Stimulated activated memory B cell treated with anti-CD40 and anti-IgM and Interleukin-4, amounts not matched to agents 10 μg/mL and 1 μg/mL and 100 μg/mL, for 72 hours (primary cell): ENCODE measurements around the gene LIG1.
"Not testable (repeated sequence)": the region's sequence is repeated elsewhere in the genome, so short reads cannot be mapped to it uniquely, and the experiment has no call there.

Experiments used
- ATAC-seq: fragments of 150-1000 bp; cut with Tn5 transposase; 2 replicates; pipeline ENCODE4 v1.10.0; 2021
- H3K27ac Mint-ChIP-seq: one replicate; pipeline ENCODE4 v1.8.0; 2022; ENCODE audit warnings: mild to moderate bottlenecking, mixed read lengths
- H3K27me3 Mint-ChIP-seq: one replicate; pipeline ENCODE4 v1.8.0; 2022; ENCODE audit warnings: mixed read lengths
- H3K36me3 Mint-ChIP-seq: one replicate; pipeline ENCODE4 v1.8.0; 2022; ENCODE audit warnings: mixed read lengths
- H3K4me1 Mint-ChIP-seq: one replicate; pipeline ENCODE4 v1.8.0; 2022; ENCODE audit warnings: mixed read lengths
- H3K4me3 Mint-ChIP-seq: one replicate; pipeline ENCODE4 v1.8.0; 2022; ENCODE audit warnings: mild to moderate bottlenecking, moderate library complexity, mixed read lengths
- H3K9me3 Mint-ChIP-seq: one replicate; pipeline ENCODE4 v1.8.0; 2022; ENCODE audit warnings: mixed read lengths

The LIG1 gene

DNA sequence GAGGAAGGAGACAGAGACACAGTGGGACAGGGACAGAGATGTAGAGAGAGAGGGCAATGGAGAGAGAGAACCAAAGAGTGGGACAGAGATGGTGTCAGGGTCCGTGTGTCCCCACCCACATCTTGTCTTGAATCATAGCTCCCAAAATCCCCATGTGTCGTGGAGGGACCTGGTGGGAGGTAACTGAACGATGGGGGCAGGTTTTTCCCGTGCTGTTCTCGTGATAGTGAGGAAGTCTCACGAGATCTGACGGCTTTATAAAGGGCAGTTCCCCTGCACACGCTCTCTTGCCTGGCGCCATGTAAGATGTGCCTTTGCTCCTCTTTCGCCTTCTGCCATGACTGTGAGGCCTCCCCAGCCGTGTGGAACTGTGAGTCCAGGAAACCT is 52.0 kb downstream of the LIG1 start:
- H3K27me3 Mint-ChIP-seq, result no peaks in the 10 kb centered on the region
- H3K4me3 Mint-ChIP-seq, result no peak overlapping the region
- H3K27ac Mint-ChIP-seq, result peak overlapping the region; percentile 80
- peaks cover 4% of the 10 kb centered on the region for H3K9me3 Mint-ChIP-seq
- H3K36me3 Mint-ChIP-seq, result peaks cover 45% of the 10 kb centered on the region
- ATAC-seq, result no peak
- peaks cover 24% of the 10 kb centered on the region for H3K4me1 Mint-ChIP-seq

DNA sequence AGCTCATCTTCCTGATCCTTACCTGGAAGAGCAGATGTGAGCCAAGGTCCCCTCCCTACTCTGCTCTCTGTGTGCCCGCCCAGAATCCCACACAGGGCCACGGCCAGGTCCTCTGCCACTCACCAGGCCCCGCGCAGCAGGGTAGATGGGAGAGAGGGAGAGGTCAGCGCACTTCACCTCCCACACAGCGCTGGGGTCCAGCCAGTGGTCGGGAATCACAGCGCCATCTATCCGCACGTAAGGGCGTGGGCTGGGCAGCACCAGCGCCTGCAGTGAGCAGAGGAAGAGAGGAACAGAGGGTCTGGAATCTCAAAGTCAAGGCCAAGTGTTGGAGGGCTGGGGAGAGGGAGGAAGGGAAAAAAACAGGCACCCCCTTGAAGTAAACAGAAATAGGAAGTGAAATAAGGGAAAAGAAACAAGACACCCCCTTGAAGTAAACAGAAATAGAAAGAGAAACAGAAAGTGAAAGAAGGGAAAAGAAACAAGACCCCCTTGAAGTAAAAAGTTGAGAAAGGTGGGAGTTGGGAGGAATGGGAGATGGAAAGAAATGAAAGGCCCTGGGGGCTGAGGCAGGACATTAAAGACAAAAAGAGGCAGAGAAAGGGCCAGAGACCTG is 52.5 kb downstream of the LIG1 start:
- H3K4me3 Mint-ChIP-seq, result no peak overlapping the region
- H3K27ac Mint-ChIP-seq, result peak overlapping the region; percentile 80
- H3K27me3 Mint-ChIP-seq, result no peaks in the 10 kb centered on the region
- H3K4me1 Mint-ChIP-seq, result peaks cover 25% of the 10 kb centered on the region
- ATAC-seq, result no peak
- peaks cover 4% of the 10 kb centered on the region for H3K9me3 Mint-ChIP-seq
- peaks cover 40% of the 10 kb centered on the region for H3K36me3 Mint-ChIP-seq

DNA sequence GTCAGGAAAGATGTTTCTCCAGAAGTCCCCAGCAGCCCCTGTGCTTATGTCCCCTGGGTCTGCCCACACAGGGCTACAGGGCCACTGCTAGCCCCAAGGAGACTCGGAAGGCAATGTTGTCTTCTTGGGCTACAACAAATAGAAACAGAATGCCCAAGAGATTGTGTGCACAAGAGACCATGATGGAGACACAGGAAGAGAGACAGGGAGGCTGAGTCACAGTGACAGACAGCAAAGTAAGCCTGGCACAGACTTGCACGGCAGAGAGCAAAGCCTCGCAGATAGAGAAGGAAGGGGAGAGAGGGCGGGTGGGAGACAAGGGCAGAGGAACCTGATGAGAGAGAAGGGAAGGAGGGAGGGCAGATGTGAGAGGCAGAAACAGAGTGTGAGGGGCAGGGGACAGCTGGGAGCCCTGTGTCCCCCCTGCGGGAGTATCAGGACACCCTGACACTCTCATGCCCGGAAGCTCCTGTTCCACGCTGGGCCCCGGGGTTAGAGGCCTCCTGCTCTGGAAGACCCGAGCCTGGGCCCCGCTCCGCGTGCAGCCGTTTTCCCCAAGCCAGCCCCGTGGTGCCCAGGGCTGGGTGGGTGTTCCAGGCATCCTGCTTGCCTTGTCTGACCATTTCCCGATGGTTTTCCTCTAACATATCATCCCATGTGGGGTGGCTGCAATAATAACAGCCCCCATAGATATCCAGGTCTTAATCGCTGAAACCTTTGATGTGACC is 56.8 kb downstream of the LIG1 start:
- Mint-ChIP-seq H3K4me3 (no peak overlapping the region), H3K27ac (peak overlapping the region; percentile 63), H3K9me3 (peaks cover 4% of the 10 kb centered on the region), H3K27me3 (no peaks in the 10 kb centered on the region), H3K36me3 (peaks cover 17% of the 10 kb centered on the region), H3K4me1 (peaks cover 30% of the 10 kb centered on the region)
- no peak for ATAC-seq

DNA sequence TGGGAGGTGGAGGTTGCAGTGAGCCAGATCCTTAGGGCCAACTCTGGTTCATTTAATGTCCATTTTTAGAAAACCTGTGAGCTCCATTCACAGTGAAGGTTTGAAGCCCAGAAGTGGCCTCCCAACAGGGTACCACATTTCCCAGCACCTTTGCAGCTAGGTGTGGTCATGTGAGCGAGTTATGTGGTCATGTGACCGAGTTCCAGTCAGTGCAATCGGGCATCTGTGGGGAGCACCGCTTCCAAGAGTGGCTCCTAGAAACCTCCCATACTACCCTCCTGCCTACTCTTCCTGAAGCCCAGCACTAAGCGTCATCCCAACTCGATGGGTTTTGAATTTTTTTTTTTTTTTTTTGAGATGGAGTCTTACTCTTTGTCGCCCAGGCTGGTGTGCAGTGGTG is 58.9 kb downstream of the LIG1 start:
- Mint-ChIP-seq H3K9me3 (no peaks in the 10 kb centered on the region), H3K4me3 (peak overlapping the region; percentile 90), H3K4me1 (peaks cover 30% of the 10 kb centered on the region), H3K36me3 (peaks cover 5% of the 10 kb centered on the region), H3K27me3 (no peaks in the 10 kb centered on the region), H3K27ac (no peak overlapping the region)
- ATAC-seq, result no peak

DNA sequence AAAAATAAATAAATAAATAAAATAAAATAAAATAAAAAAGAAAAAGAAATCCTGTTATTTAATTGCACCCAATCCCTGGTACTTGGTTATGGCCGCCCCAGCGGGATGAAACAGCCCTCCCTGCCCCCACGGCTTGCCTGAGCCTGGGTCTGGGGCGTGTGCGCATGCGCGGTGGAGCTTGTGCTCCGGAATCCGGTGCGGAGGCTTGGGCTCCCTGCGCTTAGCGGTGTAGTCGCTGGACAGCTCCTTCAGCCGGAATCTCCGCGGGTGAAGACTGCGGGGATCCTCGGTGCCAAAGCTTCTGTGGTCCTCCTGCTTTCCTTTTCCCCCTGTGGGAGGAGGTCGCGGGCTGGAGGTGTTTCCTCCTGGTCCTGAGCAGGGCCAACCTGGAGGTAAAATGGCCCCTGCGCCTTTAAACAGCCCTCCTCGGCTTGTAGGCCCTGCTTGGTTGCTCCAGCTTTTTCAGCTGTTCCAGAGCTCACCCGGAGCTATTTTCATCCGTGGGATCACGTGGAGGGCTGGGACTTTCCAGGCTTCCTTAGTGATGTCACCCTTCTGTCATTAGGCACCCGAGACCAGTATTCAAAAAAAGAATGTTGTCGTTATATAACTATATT is 59.7 kb downstream of the LIG1 start, which contains the start of gene PLA2G4C:
TSS of gene PLA2G4C (minus strand) at position 468 of the 617 bp plus-strand sequence. CDS start 4,288 bp downstream, outside the sequence.
- H3K9me3 Mint-ChIP-seq, result no peaks in the 10 kb centered on the region
- H3K4me1 Mint-ChIP-seq, result peaks cover 30% of the 10 kb centered on the region
- peak; percentile 87 for ATAC-seq
- peak within 1 kb of the TSS; percentile 90 for H3K4me3 Mint-ChIP-seq
- H3K36me3 Mint-ChIP-seq, result peaks cover 10% of the 10 kb centered on the region
- peak within 1 kb of the TSS; percentile 94 for H3K27ac Mint-ChIP-seq
- H3K27me3 Mint-ChIP-seq, result no peaks in the 10 kb centered on the region

DNA sequence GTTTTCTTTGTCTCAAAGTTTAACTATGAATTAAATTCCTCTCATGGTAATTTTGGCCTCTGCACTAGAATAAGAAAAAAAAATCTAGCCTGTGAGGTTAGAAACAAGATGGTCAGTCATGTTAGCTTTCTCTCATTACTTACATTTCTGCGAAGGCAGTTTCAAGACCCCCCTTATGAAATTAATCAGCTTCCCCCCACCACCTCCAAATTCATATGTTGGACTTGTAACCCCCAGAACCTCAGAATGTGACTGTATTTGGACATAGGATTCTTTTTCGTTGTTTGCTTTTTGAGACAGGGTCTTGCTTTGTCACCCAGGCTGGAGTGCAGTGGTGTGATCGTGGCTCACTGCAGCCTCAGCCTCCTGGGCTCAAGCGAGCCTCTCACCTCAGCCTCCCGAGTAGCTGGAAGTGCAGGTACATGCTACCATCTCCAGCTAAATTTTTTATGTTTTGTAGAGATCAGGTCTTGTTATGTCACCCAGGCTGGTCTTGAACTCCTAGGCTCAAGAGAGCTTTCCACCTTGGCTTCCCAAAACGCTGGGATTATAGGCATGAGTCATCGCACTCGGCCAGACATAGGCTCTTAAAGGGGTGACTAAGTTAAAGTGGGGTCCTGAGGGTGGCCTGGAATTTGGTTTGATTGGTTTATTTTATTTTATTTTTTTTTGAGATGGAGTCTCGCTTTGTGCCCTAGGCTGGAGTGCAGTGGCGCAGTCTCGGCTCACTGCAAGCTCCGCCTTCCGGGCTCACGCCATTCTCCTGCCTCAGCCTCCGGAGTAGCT is 61.0 kb downstream of the LIG1 start:
- peaks cover 8% of the 10 kb centered on the region for H3K36me3 Mint-ChIP-seq
- no peak for ATAC-seq
- H3K27me3 Mint-ChIP-seq, result no peaks in the 10 kb centered on the region
- H3K27ac Mint-ChIP-seq, result peak overlapping the region; percentile 94
- H3K9me3 Mint-ChIP-seq, result no peaks in the 10 kb centered on the region
- H3K4me3 Mint-ChIP-seq, result peak overlapping the region; percentile 48
- peaks cover 30% of the 10 kb centered on the region for H3K4me1 Mint-ChIP-seq

DNA sequence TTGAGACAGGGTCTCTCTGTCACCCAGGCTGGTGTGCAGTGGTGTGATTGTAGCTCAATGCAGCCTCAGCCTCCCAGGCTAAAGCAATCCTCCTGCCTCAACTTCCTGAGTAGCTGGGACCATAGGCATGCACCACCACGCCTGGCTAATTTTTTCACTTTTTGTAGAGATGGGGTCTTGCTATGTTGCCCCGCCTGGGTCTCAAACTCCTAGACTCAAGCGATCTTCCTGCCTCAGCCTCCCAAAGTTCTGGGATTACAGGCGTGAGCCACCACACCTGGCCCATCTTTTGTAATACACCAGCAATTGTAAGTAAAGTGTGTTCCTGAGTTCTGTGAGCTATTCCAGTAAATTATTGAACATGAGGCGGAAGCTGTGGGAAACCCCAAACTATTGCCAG is 66.2 kb downstream of the LIG1 start:
- Mint-ChIP-seq H3K27ac (no peak overlapping the region), H3K36me3 (peaks cover 25% of the 10 kb centered on the region), H3K4me3 (no peak overlapping the region), H3K27me3 (no peaks in the 10 kb centered on the region), H3K4me1 (peaks cover 15% of the 10 kb centered on the region), H3K9me3 (no peaks in the 10 kb centered on the region)
- ATAC-seq, result no peak

DNA sequence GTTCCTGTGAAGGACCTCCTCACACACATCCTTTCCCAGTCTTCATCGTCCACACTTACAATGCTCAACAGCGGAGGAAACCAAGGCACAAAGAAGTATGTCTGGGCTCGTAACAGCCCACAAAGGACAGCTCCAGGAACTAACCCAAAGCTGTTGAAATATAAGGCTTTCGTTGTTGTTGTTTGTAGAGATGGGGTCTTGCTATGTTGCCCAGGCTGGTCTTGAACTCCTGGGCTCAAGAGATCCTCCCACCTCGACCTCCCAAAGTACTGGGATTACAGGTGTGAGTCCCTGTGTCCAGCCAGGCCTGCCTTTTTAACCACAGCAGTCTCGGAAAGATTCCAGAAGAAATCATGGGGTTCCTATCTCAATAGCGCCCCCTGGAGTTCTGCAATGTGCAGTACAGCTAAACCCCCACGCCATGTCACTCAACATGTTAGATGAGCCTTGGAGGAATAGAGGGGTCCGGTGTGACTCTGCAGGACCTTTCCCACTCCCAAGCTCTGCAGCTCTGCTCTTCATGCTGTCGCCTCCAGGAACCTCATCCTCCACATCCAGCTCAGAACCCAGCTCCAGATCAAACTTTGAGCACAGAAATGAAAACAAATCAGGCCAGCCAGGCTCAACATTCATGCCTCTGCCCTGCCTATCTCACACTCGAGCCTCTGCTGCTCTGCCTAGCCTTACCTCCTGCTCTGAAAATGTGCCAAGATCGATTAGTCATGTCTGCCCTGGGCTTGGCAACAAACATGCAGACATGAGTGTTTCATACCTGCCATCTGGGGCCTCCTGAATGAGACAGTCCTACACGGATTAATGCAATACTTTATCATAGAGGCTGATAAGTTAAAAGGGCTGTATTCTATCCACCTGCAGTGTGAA is 67.0 kb downstream of the LIG1 start:
- no peak overlapping the region for H3K4me3 Mint-ChIP-seq
- no peak for ATAC-seq

DNA sequence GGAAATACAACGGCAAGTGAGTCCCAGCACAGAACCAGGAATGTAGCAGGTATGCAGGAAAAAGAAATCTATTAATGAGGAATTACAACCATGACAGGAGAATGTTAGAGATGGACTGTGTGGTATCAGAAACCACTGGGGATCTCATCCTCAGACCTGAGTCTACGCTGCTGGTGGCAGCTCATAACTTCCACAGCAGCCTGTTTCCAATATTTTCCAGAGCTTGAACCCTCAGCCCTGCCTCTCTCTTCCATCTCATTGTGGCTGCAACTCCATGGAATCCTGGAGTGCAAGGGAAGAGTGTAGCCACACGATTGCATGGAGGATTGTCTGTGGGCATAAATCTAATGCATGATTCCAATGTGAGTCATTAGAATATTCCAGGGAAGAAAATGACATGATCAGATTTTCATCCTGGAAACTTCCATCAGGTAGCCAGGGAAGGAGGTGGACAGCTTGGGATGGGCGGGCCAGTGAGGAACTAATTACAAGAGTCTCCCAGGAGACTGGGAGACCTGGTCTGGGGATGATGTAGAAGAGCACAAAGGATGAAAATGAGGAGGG is 74.5 kb downstream of the LIG1 start:
- Mint-ChIP-seq H3K4me1 (no peaks in the 10 kb centered on the region), H3K36me3 (peaks cover 67% of the 10 kb centered on the region), H3K4me3 (no peak overlapping the region), H3K9me3 (peaks cover 13% of the 10 kb centered on the region), H3K27ac (no peak overlapping the region), H3K27me3 (no peaks in the 10 kb centered on the region)
- no peak for ATAC-seq

More for the DNA sequence above, 67.0 kb downstream of the LIG1 start:
- Mint-ChIP-seq H3K4me1 (peaks cover 13% of the 10 kb centered on the region), H3K27ac (no peak overlapping the region), H3K9me3 (no peaks in the 10 kb centered on the region), H3K27me3 (no peaks in the 10 kb centered on the region), H3K36me3 (peaks cover 27% of the 10 kb centered on the region)

DNA sequence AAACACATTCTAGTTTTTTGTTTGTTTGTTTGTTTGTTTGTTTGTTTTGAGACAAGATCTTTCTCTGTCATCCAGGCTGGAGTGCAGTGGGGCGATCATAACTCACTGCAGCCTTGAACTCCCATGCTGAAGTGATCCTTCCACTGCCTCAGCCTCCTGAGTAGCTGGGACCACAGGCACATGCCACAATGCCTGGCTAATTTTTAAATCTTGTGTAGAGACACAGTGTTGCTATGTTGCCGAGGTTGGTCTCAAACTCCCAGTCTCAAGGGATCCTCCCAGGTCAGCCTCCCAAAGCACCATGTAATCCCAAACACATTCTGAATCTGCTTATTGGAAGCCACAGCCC is 75.3 kb downstream of the LIG1 start:
- ATAC-seq, result no peak
- H3K36me3 Mint-ChIP-seq, result peaks cover 65% of the 10 kb centered on the region

DNA sequence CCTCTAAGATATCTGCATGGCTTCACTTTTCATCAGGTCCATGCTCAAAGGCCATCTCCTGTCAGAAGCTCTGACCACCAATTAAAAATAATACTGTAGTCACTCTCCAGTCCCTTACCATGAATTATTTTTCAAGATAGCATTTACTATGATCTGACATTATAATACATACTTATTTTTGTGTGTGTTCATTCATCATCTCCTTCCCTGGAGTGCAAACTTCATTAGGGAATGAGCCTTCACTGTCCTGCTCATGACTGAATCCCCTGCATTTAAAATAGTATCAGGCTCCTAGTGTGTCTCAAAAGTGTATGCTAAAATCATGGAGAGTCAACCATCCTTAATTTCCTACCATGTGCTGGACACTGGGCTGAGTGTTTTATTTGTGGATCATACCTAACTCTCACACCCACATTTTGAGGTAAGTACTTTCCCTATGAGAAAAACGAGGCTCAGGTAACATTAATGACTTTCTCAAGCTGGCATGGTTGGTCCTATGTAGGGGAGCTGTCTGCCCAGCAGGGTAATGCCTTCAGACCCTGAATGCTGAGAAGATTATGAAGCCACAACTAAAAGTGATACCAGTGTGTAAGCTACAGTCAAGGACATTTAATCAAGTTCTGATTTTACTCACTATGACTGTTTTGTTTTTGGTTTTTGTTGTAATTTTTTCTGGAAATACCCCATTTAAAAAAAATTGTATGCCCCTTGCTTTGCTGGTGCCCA is 75.9 kb downstream of the LIG1 start:
- peak; percentile 57 for ATAC-seq

More for the DNA sequence above, 75.3 kb downstream of the LIG1 start:
- Mint-ChIP-seq H3K27me3 (no peaks in the 10 kb centered on the region), H3K4me1 (peaks cover 7% of the 10 kb centered on the region), H3K27ac (no peak overlapping the region), H3K9me3 (peaks cover 13% of the 10 kb centered on the region), H3K4me3 (no peak overlapping the region)

DNA sequence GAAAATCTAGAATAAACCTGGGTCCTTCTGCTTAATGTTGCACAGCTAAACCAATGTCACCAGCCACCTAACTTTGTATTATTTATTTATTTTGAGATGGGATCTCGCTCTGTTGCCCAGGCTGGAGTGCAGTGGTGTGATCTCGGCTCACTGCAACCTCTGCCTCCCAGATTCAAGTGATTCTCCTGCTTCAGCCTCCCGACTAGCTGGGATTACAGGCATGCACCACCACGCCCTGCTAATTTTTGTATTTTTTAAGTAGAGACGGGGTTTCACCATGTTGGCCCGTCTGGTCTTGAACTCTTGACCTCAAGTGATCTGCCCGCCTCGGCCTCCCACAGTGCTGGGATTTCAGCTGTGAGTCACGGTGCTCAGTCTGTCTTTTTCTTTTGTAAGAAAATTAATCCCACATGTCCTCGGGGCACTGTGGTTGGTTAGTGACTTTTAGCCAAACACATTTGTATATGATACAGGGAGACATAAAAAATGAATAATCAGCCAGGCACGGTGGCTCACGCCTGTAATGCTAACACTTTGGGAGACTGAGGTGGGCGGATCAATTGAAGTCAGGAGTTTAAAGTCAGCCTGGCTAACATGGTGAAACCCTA is 78.9 kb downstream of the LIG1 start:
- not testable (repeated sequence) for H3K4me1 Mint-ChIP-seq, H3K4me3 Mint-ChIP-seq, H3K27ac Mint-ChIP-seq, H3K27me3 Mint-ChIP-seq, ATAC-seq
- Mint-ChIP-seq H3K9me3 (peaks cover 13% of the 10 kb centered on the region), H3K36me3 (peaks cover 54% of the 10 kb centered on the region)

More for the DNA sequence above, 75.9 kb downstream of the LIG1 start:
- no peaks in the 10 kb centered on the region for H3K27me3 Mint-ChIP-seq
- H3K36me3 Mint-ChIP-seq, result peaks cover 60% of the 10 kb centered on the region
- no peak overlapping the region for H3K27ac Mint-ChIP-seq
- no peak overlapping the region for H3K4me3 Mint-ChIP-seq
- H3K4me1 Mint-ChIP-seq, result peaks cover 7% of the 10 kb centered on the region
- peaks cover 13% of the 10 kb centered on the region for H3K9me3 Mint-ChIP-seq

DNA sequence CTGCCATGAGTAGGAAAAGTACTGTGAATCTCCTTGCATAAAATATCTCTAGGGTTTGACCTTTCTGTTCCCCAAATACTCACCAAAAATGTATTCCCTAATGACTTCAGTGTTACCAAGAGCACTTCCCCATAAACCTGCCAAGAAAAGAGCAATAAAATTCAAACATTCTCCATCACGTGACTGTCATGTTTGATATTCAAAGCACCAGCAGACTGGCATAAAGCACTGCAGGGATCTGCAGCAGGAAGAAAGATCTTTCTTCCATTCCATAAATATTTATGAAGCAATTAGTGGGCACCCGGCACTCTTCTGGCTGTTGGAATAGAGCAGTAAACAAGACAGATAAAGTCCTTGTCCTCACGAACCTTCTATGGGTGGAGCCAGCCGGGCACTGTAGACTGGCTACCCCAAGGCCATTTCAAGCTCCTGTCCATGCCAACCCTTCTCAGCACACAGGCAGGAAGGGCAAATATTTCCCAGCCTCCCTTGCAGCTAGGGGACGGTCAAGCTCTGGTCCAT is 79.8 kb downstream of the LIG1 start:
- Mint-ChIP-seq H3K4me1 (peaks cover 7% of the 10 kb centered on the region), H3K9me3 (peaks cover 13% of the 10 kb centered on the region), H3K27me3 (no peaks in the 10 kb centered on the region), H3K4me3 (no peak overlapping the region), H3K27ac (no peak overlapping the region), H3K36me3 (peaks cover 54% of the 10 kb centered on the region)
- ATAC-seq, result no peak
